ENCODE results near the gene IGDCC3. TPM values are rescaled to one million over a fixed set of nuclear protein-coding genes. Genes with fewer than 3 reads are reported as not detected.

Gene IGDCC3
- total RNA-seq, 1 donor from 2014 or later = not detected

- H3K4me3 Mint-ChIP-seq = no peak overlapping the region
- peaks cover 15% of the 10 kb centered on the region for H3K27me3 Mint-ChIP-seq
- no peaks in the 10 kb centered on the region for H3K9me3 Mint-ChIP-seq
- no peaks in the 10 kb centered on the region for H3K36me3 Mint-ChIP-seq (ENCODE audit: low read depth)
- H3K27ac Mint-ChIP-seq = no peak overlapping the region
- no peak for DNase-seq
- intact Hi-C loops (cut with micrococcal nuclease) = no loop called here
- no peaks in the 10 kb centered on the region for H3K4me1 Mint-ChIP-seq
Observed at GRCh38 chr15:65344214-65344913, 33.4 kb downstream of the IGDCC3 start.

- no peak for DNase-seq
- H3K9me3 Mint-ChIP-seq = no peaks in the 10 kb centered on the region
- intact Hi-C loops (cut with micrococcal nuclease) = no loop called here
- H3K4me1 Mint-ChIP-seq = no peaks in the 10 kb centered on the region
- H3K36me3 Mint-ChIP-seq (ENCODE audit: low read depth) = no peaks in the 10 kb centered on the region
- peaks cover 11% of the 10 kb centered on the region for H3K27me3 Mint-ChIP-seq
- H3K27ac Mint-ChIP-seq = no peak overlapping the region
- no peak overlapping the region for H3K4me3 Mint-ChIP-seq
Observed at GRCh38 chr15:65343374-65343981, 34.3 kb downstream of the IGDCC3 start.

- H3K27me3 Mint-ChIP-seq = peaks cover 11% of the 10 kb centered on the region
- H3K4me3 Mint-ChIP-seq = no peak overlapping the region
- intact Hi-C loops (cut with micrococcal nuclease) = no loop called here
- H3K4me1 Mint-ChIP-seq = no peaks in the 10 kb centered on the region
- no peaks in the 10 kb centered on the region for H3K36me3 Mint-ChIP-seq (ENCODE audit: low read depth)
- H3K9me3 Mint-ChIP-seq = no peaks in the 10 kb centered on the region
- H3K27ac Mint-ChIP-seq = no peak overlapping the region
- no peak for DNase-seq
Observed at GRCh38 chr15:65342493-65342892, 35.3 kb downstream of the IGDCC3 start.

GRCh38 chr15:65339920-65340319, 37.9 kb downstream of the IGDCC3 start:
- H3K36me3 Mint-ChIP-seq (ENCODE audit: low read depth) = no peaks in the 10 kb centered on the region
- intact Hi-C loops (cut with micrococcal nuclease) = no loop called here
- peaks cover 9% of the 10 kb centered on the region for H3K27me3 Mint-ChIP-seq
- no peak for DNase-seq
- no peak overlapping the region for H3K27ac Mint-ChIP-seq
- H3K4me3 Mint-ChIP-seq = no peak overlapping the region
- H3K9me3 Mint-ChIP-seq = no peaks in the 10 kb centered on the region
- no peaks in the 10 kb centered on the region for H3K4me1 Mint-ChIP-seq

GRCh38 chr15:65339416-65339815, 38.4 kb downstream of the IGDCC3 start:
- DNase-seq = no peak
- Mint-ChIP-seq H3K27ac (no peak overlapping the region), H3K36me3 (ENCODE audit: low read depth) (no peaks in the 10 kb centered on the region), H3K9me3 (no peaks in the 10 kb centered on the region), H3K4me1 (no peaks in the 10 kb centered on the region), H3K4me3 (no peak overlapping the region), H3K27me3 (peaks cover 9% of the 10 kb centered on the region)
- intact Hi-C loops (cut with micrococcal nuclease) = no loop called here

GRCh38 chr15:65338823-65339222, 39.0 kb downstream of the IGDCC3 start:
- no peak for DNase-seq
- Mint-ChIP-seq H3K27me3 (peaks cover 9% of the 10 kb centered on the region), H3K9me3 (no peaks in the 10 kb centered on the region), H3K4me3 (no peak overlapping the region), H3K36me3 (ENCODE audit: low read depth) (no peaks in the 10 kb centered on the region), H3K27ac (no peak overlapping the region), H3K4me1 (no peaks in the 10 kb centered on the region)
- intact Hi-C loops (cut with micrococcal nuclease) = no loop called here

GRCh38 chr15:65338366-65338765, 39.4 kb downstream of the IGDCC3 start:
- H3K9me3 Mint-ChIP-seq = no peaks in the 10 kb centered on the region
- no peaks in the 10 kb centered on the region for H3K36me3 Mint-ChIP-seq (ENCODE audit: low read depth)
- intact Hi-C loops (cut with micrococcal nuclease) = no loop called here
- DNase-seq = no peak
- no peak overlapping the region for H3K4me3 Mint-ChIP-seq
- peaks cover 9% of the 10 kb centered on the region for H3K27me3 Mint-ChIP-seq
- no peaks in the 10 kb centered on the region for H3K4me1 Mint-ChIP-seq
- H3K27ac Mint-ChIP-seq = no peak overlapping the region

- intact Hi-C loops (cut with micrococcal nuclease) = no loop called here
- no peaks in the 10 kb centered on the region for H3K4me1 Mint-ChIP-seq
- DNase-seq = no peak
- H3K27me3 Mint-ChIP-seq = peaks cover 9% of the 10 kb centered on the region
- no peaks in the 10 kb centered on the region for H3K9me3 Mint-ChIP-seq
- no peak overlapping the region for H3K4me3 Mint-ChIP-seq
- no peaks in the 10 kb centered on the region for H3K36me3 Mint-ChIP-seq (ENCODE audit: low read depth)
- no peak overlapping the region for H3K27ac Mint-ChIP-seq
Observed at GRCh38 chr15:65337436-65338070, 40.2 kb downstream of the IGDCC3 start.

- no peaks in the 10 kb centered on the region for H3K9me3 Mint-ChIP-seq
- H3K4me3 Mint-ChIP-seq = no peak overlapping the region
- intact Hi-C loops (cut with micrococcal nuclease) = no loop called here
- no peaks in the 10 kb centered on the region for H3K4me1 Mint-ChIP-seq
- DNase-seq = no peak
- no peak overlapping the region for H3K27ac Mint-ChIP-seq
- H3K27me3 Mint-ChIP-seq = peaks cover 9% of the 10 kb centered on the region
- no peaks in the 10 kb centered on the region for H3K36me3 Mint-ChIP-seq (ENCODE audit: low read depth)
Observed at GRCh38 chr15:65336493-65337435, 41.0 kb downstream of the IGDCC3 start.

- H3K9me3 Mint-ChIP-seq = no peaks in the 10 kb centered on the region
- H3K4me1 Mint-ChIP-seq = no peaks in the 10 kb centered on the region
- H3K4me3 Mint-ChIP-seq = no peak overlapping the region
- no peaks in the 10 kb centered on the region for H3K36me3 Mint-ChIP-seq (ENCODE audit: low read depth)
- peaks cover 4% of the 10 kb centered on the region for H3K27me3 Mint-ChIP-seq
- H3K27ac Mint-ChIP-seq = no peak overlapping the region
- intact Hi-C loops (cut with micrococcal nuclease) = no loop called here
- no peak for DNase-seq
Observed at GRCh38 chr15:65335278-65336055, 42.3 kb downstream of the IGDCC3 start.

- intact Hi-C loops (cut with micrococcal nuclease) = no loop called here
- DNase-seq = no peak
- no peak overlapping the region for H3K27ac Mint-ChIP-seq
- H3K36me3 Mint-ChIP-seq (ENCODE audit: low read depth) = no peaks in the 10 kb centered on the region
- no peaks in the 10 kb centered on the region for H3K4me1 Mint-ChIP-seq
- H3K4me3 Mint-ChIP-seq = no peak overlapping the region
- peaks cover 2% of the 10 kb centered on the region for H3K27me3 Mint-ChIP-seq
- no peaks in the 10 kb centered on the region for H3K9me3 Mint-ChIP-seq
Observed at GRCh38 chr15:65334586-65335231, 43.1 kb downstream of the IGDCC3 start.

GRCh38 chr15:65333856-65334255, 43.9 kb downstream of the IGDCC3 start:
- Mint-ChIP-seq H3K4me1 (no peaks in the 10 kb centered on the region), H3K4me3 (no peak overlapping the region), H3K27me3 (no peaks in the 10 kb centered on the region), H3K27ac (no peak overlapping the region), H3K36me3 (ENCODE audit: low read depth) (no peaks in the 10 kb centered on the region), H3K9me3 (no peaks in the 10 kb centered on the region)
- no peak for DNase-seq
- intact Hi-C loops (cut with micrococcal nuclease) = no loop called here

All from activated CD4-positive, alpha-beta T cell treated with anti-CD3 and anti-CD28 coated beads, Interleukin-2, amount 10 ng/mL, durations not matched to agents 24 days and 14 days (primary cell).